K562 (cell line): Measurements from ENCODE around the gene CRYBA1. TPM values are rescaled to one million over a fixed set of nuclear protein-coding genes. Genes with fewer than 3 reads are reported as not detected.

Experiments
- ATAC-seq: fragments of 200-7000 bp; cut with Tn5 transposase; 3 replicates; pipeline ENCODE4 v1.9.1; 2020; ENCODE audit warnings: moderate library complexity
- BruUV-seq: library from RNA; stranded (reverse); fragments of 400-500 nt; replicated peaks from 2 replicates; lab custom pipeline; 2021; lab: Mats Ljungman, UMichigan
- CTCF ChIA-PET: fragments of 300-600 bp; formaldehyde crosslinking; extraction: SDS; loops from one replicate; lab custom pipeline; 2021; ENCODE audit warnings: low intra/inter-chr PET ratio; lab: Yijun Ruan, JAX
- POLR2A ChIA-PET: fragments of 300-600, 350-650 bp; sonication (Branson Sonifier 250); formaldehyde crosslinking; extraction: SDS; loops from one replicate; lab custom pipeline; 2021; ENCODE audit warnings: antibody characterized with exemption, inconsistent platforms; lab: Yijun Ruan, JAX
- DNase-seq, 4 experiments: peaks; one replicate each; pipeline versions ENCODE4 v3.0.0 to v3.0.0-alpha.2; 2011 to 2018; ENCODE audit warnings: low spot score in 3 of 4, mixed read lengths in 3 of 4; ENCODE audit errors: extremely low read depth in 1 of 4
- FAIRE-seq: peaks from 2 replicates; lab custom pipeline; 2011; peaks lifted over from hg19 to GRCh38; lab: Jason Lieb, UNC
- H2AFZ ChIP-seq: 2 replicates; pipeline ENCODE4 v1.6.0; 2011; ENCODE audit warnings: low read depth, low read length, control low read depth, inconsistent platforms
- H3K27ac ChIP-seq: fragments of 200-600 bp; 3 replicates; pipeline ENCODE4 v1.8.0; 2011; ENCODE audit warnings: low read depth, mild to moderate bottlenecking, control low read depth, inconsistent platforms, low read length, moderate library complexity, mixed read lengths; ENCODE audit errors: extremely low read depth
- H3K27me3 ChIP-seq, 2 experiments: fragments of 300-600 bp in 1 of 2; 2 replicates in 1 of 2; 3 replicates in 1 of 2; pipeline versions ENCODE4 v1.6.0 to v1.8.0; 2011; ENCODE audit warnings: inconsistent platforms in 2 of 2, low read length in 2 of 2, mild to moderate bottlenecking in 1 of 2, mixed read lengths in 1 of 2, moderate library complexity in 1 of 2; ENCODE audit not compliant: control insufficient read depth in 2 of 2, insufficient read depth in 2 of 2
- H3K36me3 ChIP-seq: fragments of 300-600 bp; 3 replicates; pipeline ENCODE4 v1.8.0; 2011; ENCODE audit warnings: mild to moderate bottlenecking, low read length, inconsistent platforms; ENCODE audit not compliant: control insufficient read depth, insufficient read depth
- H3K4me1 ChIP-seq, 2 experiments: fragments of 200-600 bp in 1 of 2; replicated peaks in 1 of 2; 2 replicates in 1 of 2; 3 replicates in 1 of 2; pipeline versions ENCODE4 v1.5.1 to v1.8.0; 2011; ENCODE audit warnings: inconsistent platforms in 2 of 2, low read length in 2 of 2, mild to moderate bottlenecking in 1 of 2, mixed read lengths in 1 of 2, moderate library complexity in 1 of 2; ENCODE audit not compliant: control insufficient read depth in 2 of 2, insufficient read depth in 2 of 2
- H3K4me2 ChIP-seq: 2 replicates; pipeline ENCODE4 v1.6.1; 2011; ENCODE audit warnings: low read length, control low read depth, inconsistent platforms, mixed read lengths; ENCODE audit not compliant: insufficient read depth
- H3K4me3 ChIP-seq: fragments of 200-600 bp; sonication (generic), shearing (Covaris generic); 2 replicates; pipeline ENCODE4 v1.5.1; 2016; ENCODE audit warnings: control low read depth, inconsistent platforms
- H3K79me2 ChIP-seq: fragments of 200-600 bp; 3 replicates; pipeline ENCODE4 v1.8.0; 2011; ENCODE audit warnings: low read length, inconsistent platforms; ENCODE audit not compliant: control insufficient read depth, insufficient read depth
- H3K9ac ChIP-seq, 2 experiments: 2 replicates each; pipeline versions ENCODE4 v1.6.0 to v1.6.1; 2011; ENCODE audit warnings: low read depth in 2 of 2, low read length in 2 of 2, control low read depth in 1 of 2, inconsistent platforms in 1 of 2, mild to moderate bottlenecking in 1 of 2, mixed read lengths in 1 of 2; ENCODE audit not compliant: insufficient read depth in 1 of 2
- H3K9me1 ChIP-seq: one replicate; pipeline ENCODE4 v1.6.0; 2011; ENCODE audit warnings: inconsistent platforms, mild to moderate bottlenecking, low read length, moderate library complexity; ENCODE audit not compliant: control insufficient read depth, insufficient read depth
- H3K9me3 ChIP-seq: replicated peaks from 2 replicates; pipeline ENCODE4 v1.5.1; 2011; ENCODE audit warnings: low read depth, low read length, inconsistent platforms; ENCODE audit not compliant: control insufficient read depth, insufficient read depth
- H4K20me1 ChIP-seq: replicated peaks from 2 replicates; pipeline ENCODE4 v1.6.1; 2011; ENCODE audit warnings: low read length, inconsistent platforms, mixed read lengths; ENCODE audit not compliant: control insufficient read depth, insufficient read depth
- ARHGAP35 ChIP-seq: fragments of 450-650 bp; IDR thresholded peaks from 2 replicates; pipeline ENCODE4 v1.6.1; 2018; ENCODE audit not compliant: partially characterized antibody
- ARID3A ChIP-seq: IDR thresholded peaks from 2 replicates; pipeline ENCODE4 v1.6.1; 2012; ENCODE audit warnings: low read depth, low read length, improper control_type of control experiment, borderline replicate concordance
- ATF3 ChIP-seq, 2 experiments: fragments of 450-650 bp in 1 of 2; sonication (generic) in 1 of 2; formaldehyde crosslinking in 1 of 2; IDR thresholded peaks in 1 of 2; conservative IDR thresholded peaks in 1 of 2; 2 replicates each; pipeline versions ENCODE4 v1.6.1 to v1.8.1; 2016 to 2023; ENCODE audit warnings: mild to moderate bottlenecking in 2 of 2, moderate library complexity in 2 of 2, inconsistent platforms in 1 of 2, missing genetic modification reagents in 1 of 2
- BACH1 ChIP-seq: fragments of 200-800 bp; sonication (Bioruptor generic); IDR thresholded peaks from 2 replicates; pipeline ENCODE4 v1.6.1; 2016; ENCODE audit warnings: missing genetic modification characterization, missing compliant biosample characterization
- BCL6 ChIP-seq: fragments of 250-450 bp; sonication (Bioruptor Pico); IDR thresholded peaks from 2 replicates; pipeline ENCODE4 v1.4.0; 2020
- E2F6 ChIP-seq, 2 experiments: IDR thresholded peaks; 2 replicates each; pipeline ENCODE4 v1.6.1; 2011; ENCODE audit warnings: borderline replicate concordance in 1 of 2, control low read depth in 1 of 2, low read depth in 1 of 2, low read length in 1 of 2, mild to moderate bottlenecking in 1 of 2, mixed read lengths in 1 of 2, moderate library complexity in 1 of 2; ENCODE audit not compliant: insufficient read depth in 1 of 2, insufficient read length in 1 of 2, poor library complexity in 1 of 2, severe bottlenecking in 1 of 2; ENCODE audit errors: extremely low read depth in 1 of 2
- FOXK1 ChIP-seq: sonication (generic); formaldehyde crosslinking; IDR thresholded peaks from 2 replicates; pipeline ENCODE4 v1.8.0; 2022; ENCODE audit warnings: missing genetic modification reagents, mild to moderate bottlenecking, borderline replicate concordance
- HOXB6 ChIP-seq: fragments of 250-450 bp; sonication (Bioruptor Pico); IDR thresholded peaks from 2 replicates; pipeline ENCODE4 v1.5.1; 2022; ENCODE audit warnings: mild to moderate bottlenecking, borderline replicate concordance
- MYBL2 ChIP-seq, 2 experiments: fragments of 450-650 bp in 1 of 2; sonication (generic) in 1 of 2; formaldehyde crosslinking in 1 of 2; IDR thresholded peaks; 2 replicates each; pipeline versions ENCODE4 v1.6.1 to v1.8.1; 2017 to 2022; ENCODE audit warnings: borderline replicate concordance in 1 of 2, inconsistent platforms in 1 of 2, low read depth in 1 of 2, mild to moderate bottlenecking in 1 of 2, missing genetic modification reagents in 1 of 2, moderate library complexity in 1 of 2
- PBX2 ChIP-seq, 2 experiments: IDR thresholded peaks in 1 of 2; conservative IDR thresholded peaks in 1 of 2; 2 replicates each; pipeline ENCODE4 v1.6.1; 2016; ENCODE audit warnings: low read depth in 2 of 2, mild to moderate bottlenecking in 1 of 2, missing compliant biosample characterization in 1 of 2, missing genetic modification characterization in 1 of 2, moderate library complexity in 1 of 2
- SUPT5H ChIP-seq: fragments of 450-650 bp; IDR thresholded peaks from 2 replicates; pipeline ENCODE4 v1.6.1; 2016
- ZNF408 ChIP-seq: fragments of 250-450 bp; sonication (Bioruptor Pico); IDR thresholded peaks from 2 replicates; pipeline ENCODE4 v1.4.0; 2020; ENCODE audit warnings: low read depth, mild to moderate bottlenecking, moderate library complexity
- WGBS: fragments of 100-300 bp; shearing (Covaris generic); methylation state at CpG from one replicate; pipeline ENCODE4 v1.1.6; 2016; ENCODE audit warnings: low coverage, mixed read lengths; ENCODE audit not compliant: insufficient coverage; ENCODE audit errors: missing lambda C conversion rate; 5-methylcytosine and 5-hydroxymethylcytosine counted together
- in situ Hi-C: fragments of 300-500 bp; cut with MboI; formaldehyde crosslinking; loops from 4 replicates; pipeline ENCODE4 v1.15.0; 2018; ENCODE audit warnings: inconsistent platforms, mixed read lengths
- intact Hi-C: fragments of 100-400 bp; cut with micrococcal nuclease; formaldehyde crosslinking; loops from 2 replicates; pipeline ENCODE4 v1.14.2; 2022
- polyA plus RNA-seq, 8 experiments: library from polyadenylated mRNA; depleted of rRNA in 4 of 8; stranded (reverse) in 5 of 8; unstranded in 3 of 8; fragments of >200 nt; fragmentation: Nextera tagmentation in 2 of 8; fragmentation: Illumina TruSeq in 1 of 8; extraction: Ambion mirVana in 2 of 8; extraction: Trizol in 1 of 8; gene quantifications; 2 replicates each; pipeline versions ENCODE4 v1.2.1 to v1.2.3, GENCODE V29; 2011 to 2014; ENCODE audit warnings: inconsistent platforms in 1 of 8, missing spikeins in 1 of 8
- total RNA-seq, 7 experiments: library from RNA; depleted of rRNA in 6 of 7; stranded (reverse); fragments of >200 nt in 6 of 7; fragmentation: Illumina TruSeq in 2 of 7; extraction: Trizol in 2 of 7; gene quantifications; 2 replicates each; pipeline versions ENCODE4 v1.2.1 to v1.2.3, GENCODE V29; 2011 to 2021; ENCODE audit warnings: low replicate concordance in 1 of 7

Gene CRYBA1
- total and polyA plus RNA-seq, 9 of the 15 experiments (the other 6 are each of a cell fraction or from before 2014, with no cell fraction given): not detected

- TF ChIP-seq SUPT5H (no peak), ARID3A (no peak)
Measured at GRCh38 chr17:29210879-29211278, 35.8 kb upstream of the CRYBA1 start (continued).

GRCh38 chr17:29212094-29212631 is 34.5 kb upstream of the CRYBA1 start:
- ChIA-PET CTCF (no interaction called here), POLR2A (interaction anchor here (0.7 kb wide), 1 partner anchor 398 kb away, joined by 4 read pairs; no protein-coding TSS in a partner anchor)
- no TSS peak for BruUV-seq
- TF ChIP-seq MYBL2 (IDR thresholded peaks at IDR 0.05; ENCODE audit: low read depth) (no peak), MYBL2 (CRISPR knock-in tag; IDR thresholded peaks at IDR 0.05; ENCODE audit: borderline replicate concordance) (no peak), PBX2 (CRISPR knock-in tag; IDR thresholded peaks at IDR 0.05; ENCODE audit: low read depth) (no peak), PBX2 (tag; conservative IDR thresholded peaks at IDR 0.05; ENCODE audit: low read depth) (peak; percentile 41; the same call in 1 of the 2 replicates), ATF3 (IDR thresholded peaks at IDR 0.05) (no peak), ATF3 (CRISPR knock-in tag; conservative IDR thresholded peaks at IDR 0.05) (no peak), BCL6 (no peak), FOXK1 (CRISPR knock-in tag) (no peak), HOXB6 (CRISPR knock-in tag) (no peak), BACH1 (tag) (no peak), ZNF408 (CRISPR knock-in tag) (no peak), ARHGAP35 (no peak), E2F6 (IDR thresholded peaks at IDR 0.05; ENCODE audit: borderline replicate concordance in 1 of 2, extremely low read depth in 1 of 2, insufficient read depth in 1 of 2, insufficient read length in 1 of 2, low read depth in 1 of 2, low read length in 1 of 2, poor library complexity in 1 of 2, severe bottlenecking in 1 of 2) (no peak)

More at GRCh38 chr17:29212094-29212631, 34.5 kb upstream of the CRYBA1 start:
- intact Hi-C loops (no loop called here), in situ Hi-C loops (loop anchor here (5.0 kb wide), 1 partner anchor 65 kb away; no protein-coding TSS in a partner anchor)
- Histone ChIP-seq H2AFZ (no peak overlapping the region), H3K4me3 (no peak overlapping the region), H3K27me3 (no peaks in the 10 kb centered on the region), H3K9me1 (no peaks in the 10 kb centered on the region), H3K9ac (no peak overlapping the region), H3K4me1 (no peaks in the 10 kb centered on the region; a peak in 1 of 5 replicates), H3K79me2 (no peaks in the 10 kb centered on the region), H4K20me1 (no peaks in the 10 kb centered on the region), H3K27ac (no peak overlapping the region), H3K9me3 (no peaks in the 10 kb centered on the region), H3K4me2 (no peak overlapping the region), H3K36me3 (no peaks in the 10 kb centered on the region)
- ATAC-seq (no peak), DNase-seq (no peak), FAIRE-seq (peak; percentile 74)
- WGBS: 100% methylated on average over 1 of the region's 1 CpG
